ENCODE measurements around the gene KAZALD1.

DNA sequence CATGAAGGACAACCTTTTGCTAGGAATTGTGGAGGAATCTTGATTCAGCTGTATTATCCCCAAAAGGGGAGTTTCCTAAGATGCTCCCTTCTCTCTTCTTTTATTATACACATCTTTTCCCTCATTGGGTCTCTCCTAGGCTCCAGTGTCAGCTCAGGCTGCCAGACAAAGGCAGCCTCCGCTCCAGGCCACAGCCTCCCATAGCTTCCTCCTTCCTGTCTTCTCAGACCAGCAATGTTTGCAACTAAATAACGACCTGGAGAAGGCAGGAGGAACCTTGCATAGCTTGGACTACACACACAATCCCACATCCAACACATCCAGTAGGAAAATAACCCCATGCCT lies 18.5 kb upstream of the KAZALD1 start:
- TF ChIP-seq, protein P1, sequence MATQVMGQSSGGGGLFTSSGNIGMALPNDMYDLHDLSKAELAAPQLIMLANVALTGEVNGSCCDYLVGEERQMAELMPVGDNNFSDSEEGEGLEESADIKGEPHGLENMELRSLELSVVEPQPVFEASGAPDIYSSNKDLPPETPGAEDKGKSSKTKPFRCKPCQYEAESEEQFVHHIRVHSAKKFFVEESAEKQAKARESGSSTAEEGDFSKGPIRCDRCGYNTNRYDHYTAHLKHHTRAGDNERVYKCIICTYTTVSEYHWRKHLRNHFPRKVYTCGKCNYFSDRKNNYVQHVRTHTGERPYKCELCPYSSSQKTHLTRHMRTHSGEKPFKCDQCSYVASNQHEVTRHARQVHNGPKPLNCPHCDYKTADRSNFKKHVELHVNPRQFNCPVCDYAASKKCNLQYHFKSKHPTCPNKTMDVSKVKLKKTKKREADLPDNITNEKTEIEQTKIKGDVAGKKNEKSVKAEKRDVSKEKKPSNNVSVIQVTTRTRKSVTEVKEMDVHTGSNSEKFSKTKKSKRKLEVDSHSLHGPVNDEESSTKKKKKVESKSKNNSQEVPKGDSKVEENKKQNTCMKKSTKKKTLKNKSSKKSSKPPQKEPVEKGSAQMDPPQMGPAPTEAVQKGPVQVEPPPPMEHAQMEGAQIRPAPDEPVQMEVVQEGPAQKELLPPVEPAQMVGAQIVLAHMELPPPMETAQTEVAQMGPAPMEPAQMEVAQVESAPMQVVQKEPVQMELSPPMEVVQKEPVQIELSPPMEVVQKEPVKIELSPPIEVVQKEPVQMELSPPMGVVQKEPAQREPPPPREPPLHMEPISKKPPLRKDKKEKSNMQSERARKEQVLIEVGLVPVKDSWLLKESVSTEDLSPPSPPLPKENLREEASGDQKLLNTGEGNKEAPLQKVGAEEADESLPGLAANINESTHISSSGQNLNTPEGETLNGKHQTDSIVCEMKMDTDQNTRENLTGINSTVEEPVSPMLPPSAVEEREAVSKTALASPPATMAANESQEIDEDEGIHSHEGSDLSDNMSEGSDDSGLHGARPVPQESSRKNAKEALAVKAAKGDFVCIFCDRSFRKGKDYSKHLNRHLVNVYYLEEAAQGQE (IDR thresholded peaks at IDR 0.05; ENCODE audit: low read depth) = no peak
- TF ChIP-seq CREB1 (IDR thresholded peaks at IDR 0.05; ENCODE audit: low read depth) (no peak), TCF12 (IDR thresholded peaks at IDR 0.05; ENCODE audit: low read depth) (no peak), EP300 (IDR thresholded peaks at IDR 0.05; ENCODE audit: borderline replicate concordance) (no peak)

All from Ishikawa (cell line).